GM19043 (cell line): Measurements from ENCODE around the gene SDC1.

Source experiments
- ATAC-seq: cut with Tn5 transposase; IDR thresholded peaks from one replicate; pipeline ENCODE4 v1.9.1; 2021; ENCODE audit warnings: low read depth; ENCODE audit not compliant: unreplicated experiment

The SDC1 gene

GRCh38 chr2:20186855-20187187 lies 38.1 kb downstream of the SDC1 start:
- ATAC-seq = no peak

DNA sequence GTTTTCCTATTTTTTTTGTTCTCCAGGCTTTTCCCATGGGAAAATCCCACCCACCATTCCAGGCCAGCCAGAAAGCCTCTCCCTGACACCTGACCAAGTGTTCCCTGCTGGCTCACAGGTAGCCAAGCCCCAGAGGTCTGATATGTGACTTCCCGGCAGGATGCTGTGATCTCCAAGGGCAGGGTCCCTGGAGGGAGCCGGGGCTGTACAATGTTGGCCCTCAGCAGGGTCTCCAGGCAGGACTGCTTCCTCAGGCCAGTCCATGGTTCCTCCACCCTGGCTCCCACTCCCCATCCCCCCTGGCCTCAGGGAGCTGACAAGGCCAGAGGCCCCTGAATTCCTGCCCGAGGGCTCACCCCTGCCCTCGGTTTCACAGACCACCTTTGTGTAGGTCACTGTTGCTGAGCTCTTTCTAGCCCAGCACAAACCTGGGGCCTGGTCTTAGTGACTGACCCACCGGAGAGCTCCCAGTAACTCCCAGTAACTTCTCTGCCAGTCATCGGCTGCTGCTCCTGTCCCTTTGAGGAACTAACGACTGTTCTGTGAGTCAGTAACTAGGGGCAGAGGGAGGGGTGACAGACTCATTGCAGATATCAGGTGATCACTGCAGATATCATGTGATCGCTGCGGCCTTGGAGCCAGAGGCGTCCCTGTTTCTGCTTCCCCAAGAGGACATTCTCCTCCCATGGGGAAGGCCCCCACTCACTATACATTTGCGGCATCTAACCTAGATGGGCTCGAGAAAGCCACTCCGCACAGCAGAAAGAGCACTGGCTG lies 38.7 kb downstream of the SDC1 start:
- ATAC-seq = no peak

GRCh38 chr2:20185176-20186022 lies 39.5 kb downstream of the SDC1 start:
- ATAC-seq = no peak

GRCh38 chr2:20184067-20184938 lies 40.6 kb downstream of the SDC1 start:
- no peak for ATAC-seq

GRCh38 chr2:20183373-20183772 lies 41.6 kb downstream of the SDC1 start:
- ATAC-seq = no peak

DNA sequence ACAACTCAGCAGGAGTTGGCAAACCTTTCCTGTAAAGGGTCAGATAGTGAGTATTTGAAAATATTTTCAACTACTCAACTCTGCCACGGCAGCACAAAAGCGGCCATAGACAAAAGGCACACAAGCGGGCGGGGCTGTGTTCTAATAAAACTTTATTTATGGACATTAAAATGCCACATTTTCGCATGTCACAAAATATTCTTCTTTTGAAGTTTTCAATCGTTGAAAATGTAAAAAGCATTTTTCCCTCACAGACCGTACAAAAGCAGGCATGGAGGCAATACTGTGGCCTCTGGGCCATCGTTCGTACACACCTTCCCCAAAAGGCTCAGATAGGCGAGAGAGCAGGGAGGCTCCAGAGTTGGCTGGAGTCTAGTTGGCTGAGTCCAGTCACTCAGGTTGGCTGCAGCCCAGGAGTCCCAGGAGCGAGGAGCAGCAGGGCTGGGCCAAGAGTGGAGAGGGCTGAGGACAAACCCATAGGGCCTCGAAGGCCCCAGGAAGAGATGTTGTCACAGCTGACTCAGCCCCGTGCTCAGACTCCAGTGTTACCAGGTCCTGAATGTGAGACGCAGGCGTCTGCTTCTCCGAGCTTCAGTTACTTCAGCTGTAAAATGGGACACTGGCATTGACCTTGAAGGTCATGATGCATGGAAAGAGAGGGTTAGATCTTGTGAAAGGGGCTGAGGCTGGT lies 42.5 kb downstream of the SDC1 start:
- no peak for ATAC-seq

DNA sequence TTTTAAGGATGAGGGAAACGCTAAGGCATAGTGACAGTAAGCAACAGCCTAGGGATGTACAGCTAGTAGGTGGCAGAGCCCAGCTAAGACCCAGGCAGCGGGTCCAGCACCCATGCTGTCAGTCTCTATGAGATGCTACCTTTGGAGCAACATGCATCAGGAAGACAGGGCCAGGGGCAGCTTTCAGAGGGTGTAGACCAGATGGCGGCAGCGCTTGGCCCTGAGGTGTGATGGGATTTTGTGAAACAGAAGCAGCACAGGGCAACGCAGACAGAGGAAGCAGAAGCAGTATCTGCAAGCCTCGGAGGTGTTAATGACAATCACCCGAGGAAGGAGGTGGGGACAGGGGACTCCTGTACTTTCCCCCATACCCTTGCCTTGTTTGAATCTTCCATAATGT lies 43.2 kb downstream of the SDC1 start:
- ATAC-seq = no peak

- ATAC-seq = no peak
Observed at GRCh38 chr2:20180676-20181648, 44.0 kb downstream of the SDC1 start.

DNA sequence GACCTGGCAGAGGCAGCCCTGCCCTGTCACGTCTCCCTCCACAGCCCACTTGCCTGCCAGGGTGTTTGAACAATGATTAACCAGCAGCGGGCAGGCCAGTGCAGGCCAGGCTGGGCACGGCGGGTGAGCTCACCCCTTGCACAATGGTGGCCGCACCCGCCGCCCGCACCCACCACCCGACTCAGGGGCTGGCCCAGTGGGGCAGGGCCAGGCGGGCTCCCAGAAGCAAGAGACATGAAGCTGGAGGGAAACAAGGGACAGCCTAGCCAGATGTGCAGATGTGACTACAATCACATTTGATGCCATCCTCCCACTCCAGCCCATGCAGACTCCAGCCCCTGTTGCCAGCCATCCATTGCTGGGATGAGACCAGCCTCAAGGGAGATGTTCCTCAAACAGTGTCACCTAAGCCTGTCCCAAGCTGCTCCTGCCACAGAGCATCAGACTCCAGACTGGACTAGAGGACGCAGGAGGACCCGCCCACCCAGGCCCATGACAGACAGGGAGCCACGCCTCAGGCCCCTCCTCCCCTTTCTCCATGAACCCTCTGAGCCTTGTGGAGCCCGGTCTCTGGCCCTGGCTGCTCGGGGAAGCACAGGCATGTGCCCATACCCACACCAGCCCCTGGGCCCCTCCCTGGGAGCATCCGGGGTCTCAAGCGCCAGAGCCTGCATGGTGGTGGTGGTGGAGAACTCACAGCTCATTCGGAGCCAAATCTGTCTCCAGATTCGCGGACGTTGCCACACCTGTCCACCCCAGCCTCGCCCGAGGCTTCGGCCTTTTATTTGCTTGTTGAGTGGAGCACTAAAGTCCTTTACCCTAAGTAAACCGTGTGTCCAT lies 45.0 kb downstream of the SDC1 start:
- ATAC-seq = no peak

DNA sequence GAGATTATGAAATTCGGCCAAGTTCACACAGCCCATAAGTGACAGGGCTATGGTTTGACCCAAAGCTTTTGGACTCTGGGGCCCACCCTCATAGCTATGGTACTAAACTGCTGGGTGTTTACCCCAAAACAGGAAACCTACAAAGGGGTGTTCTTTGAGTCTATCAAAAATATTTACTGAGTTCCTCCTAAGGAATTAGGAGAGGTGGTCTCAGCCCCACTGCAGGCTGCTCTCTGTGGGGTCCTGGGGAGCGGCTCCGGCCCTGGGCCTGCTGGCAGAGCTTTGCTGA lies 45.5 kb downstream of the SDC1 start:
- ATAC-seq = no peak

- ATAC-seq = no peak
Observed at GRCh38 chr2:20178666-20179465, 46.1 kb downstream of the SDC1 start.

DNA sequence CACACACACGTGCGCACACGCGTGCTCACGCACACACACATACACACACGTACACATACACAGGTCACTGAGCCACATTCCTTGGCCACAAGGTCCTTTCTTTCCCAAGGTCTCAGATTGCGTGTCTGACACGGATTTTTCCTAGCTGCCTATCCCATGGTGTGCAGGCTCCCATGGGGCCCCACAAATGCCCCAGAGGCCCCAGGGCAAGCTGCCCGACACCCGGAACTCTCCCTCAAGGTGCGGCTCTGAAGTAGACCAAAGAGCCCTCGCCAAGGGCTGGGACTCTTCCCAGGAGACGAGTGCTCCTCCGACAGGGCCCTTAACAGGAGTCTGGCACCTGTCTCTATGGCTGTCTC lies 46.7 kb downstream of the SDC1 start:
- ATAC-seq = no peak

GRCh38 chr2:20177556-20178248 lies 47.2 kb downstream of the SDC1 start:
- ATAC-seq = no peak

GRCh38 chr2:20176760-20177159 lies 48.2 kb downstream of the SDC1 start:
- ATAC-seq = no peak

DNA sequence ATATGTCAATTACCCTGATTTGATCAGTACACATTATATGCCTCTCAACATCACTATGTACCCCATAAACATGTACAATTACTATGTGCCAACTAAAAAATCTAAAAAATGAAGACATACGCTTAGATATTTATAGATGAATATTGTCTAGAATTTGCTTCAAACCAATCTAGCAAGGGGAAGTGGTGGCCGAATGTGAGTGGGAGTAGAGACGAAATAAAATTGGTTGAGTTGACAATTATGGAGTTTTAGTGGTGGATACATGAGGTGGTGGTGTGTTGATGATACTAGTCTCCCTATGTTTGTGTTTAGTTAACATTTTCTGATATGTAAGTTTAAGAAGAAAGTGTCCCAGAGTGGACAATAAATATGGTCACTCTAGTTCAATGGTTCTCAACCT lies 49.0 kb downstream of the SDC1 start:
- ATAC-seq = no peak

- ATAC-seq = no peak
Observed at GRCh38 chr2:20175267-20175666, 49.7 kb downstream of the SDC1 start.

DNA sequence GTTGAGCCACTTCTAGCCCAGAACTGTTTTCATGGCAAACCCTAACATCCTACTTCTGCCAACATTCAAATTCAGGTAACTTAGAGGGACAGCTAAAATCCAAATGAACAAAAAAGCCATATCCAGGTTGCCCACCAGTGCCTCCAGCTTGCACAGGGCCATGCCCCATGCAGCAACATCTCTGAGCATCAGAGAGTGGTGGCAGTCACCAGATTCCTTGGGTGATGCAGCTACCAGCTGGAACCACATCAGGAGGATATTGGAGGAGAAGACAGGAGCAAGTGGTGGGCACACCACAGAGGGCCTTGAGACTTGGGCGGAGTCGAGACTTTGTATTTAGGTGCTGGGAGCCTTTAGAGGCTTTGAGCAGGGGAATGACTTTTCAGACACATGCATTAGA lies 50.5 kb downstream of the SDC1 start:
- ATAC-seq = no peak
